MG63 (cell line): ENCODE measurements around the gene F11R. TPM values are rescaled to one million over a fixed set of nuclear protein-coding genes. Genes with fewer than 3 reads are reported as not detected.
"Not testable (repeated sequence)": the region's sequence is repeated elsewhere in the genome, so short reads cannot be mapped to it uniquely, and the experiment has no call there.

Experiments used
- DNase-seq: peaks from one replicate; pipeline ENCODE4 v3.0.0-alpha.2; 2020
- H3K27me3 ChIP-seq: fragments of 250-450 bp; sonication (Bioruptor Pico); 2 replicates; pipeline ENCODE4 v1.5.1; 2020; ENCODE audit warnings: mild to moderate bottlenecking, moderate library complexity
- H3K36me3 ChIP-seq: fragments of 250-450 bp; sonication (Bioruptor Pico); 2 replicates; pipeline ENCODE4 v1.5.1; 2020; ENCODE audit warnings: mild to moderate bottlenecking, moderate library complexity
- H3K4me3 ChIP-seq: fragments of 250-450 bp; sonication (Bioruptor Pico); 2 replicates; pipeline ENCODE4 v1.5.1; 2020; ENCODE audit warnings: mild to moderate bottlenecking, moderate library complexity
- H3K9me3 ChIP-seq: fragments of 250-450 bp; sonication (Bioruptor Pico); 2 replicates; pipeline ENCODE4 v1.5.1; 2020; ENCODE audit warnings: mild to moderate bottlenecking, moderate library complexity
- total RNA-seq: library from RNA; depleted of rRNA; stranded (reverse); fragments of >200 nt; shearing (Covaris generic); gene quantifications from 2 replicates; pipeline ENCODE4 v1.2.3, GENCODE V29; 2014; ENCODE audit warnings: low replicate concordance; rRNA removed

Gene F11R
- total RNA-seq, 1 experiment from 2014 or later, result 1.7 TPM

GRCh38 chr1:160961419-160961818 is 59.5 kb downstream of the F11R start:
- DNase-seq, result no peak
- no peaks in the 10 kb centered on the region for H3K36me3 ChIP-seq
- H3K27me3 ChIP-seq, result no peaks in the 10 kb centered on the region
- no peaks in the 10 kb centered on the region for H3K9me3 ChIP-seq
- H3K4me3 ChIP-seq, result no peak overlapping the region

- Histone ChIP-seq H3K4me3 (no peak overlapping the region), H3K27me3 (no peaks in the 10 kb centered on the region), H3K9me3 (no peaks in the 10 kb centered on the region), H3K36me3 (no peaks in the 10 kb centered on the region)
- no peak for DNase-seq
These were observed 64.0 kb downstream of the F11R start for GRCh38 chr1:160956966-160957365.

GRCh38 chr1:160954158-160955104 is 66.5 kb downstream of the F11R start, which contains the start of gene ITLN2:
Gene ITLN2, minus strand, starts transcription at chr1:160954809. Its CDS starts 68 bp downstream, at chr1:160954741.
- H3K9me3 ChIP-seq, result no peaks in the 10 kb centered on the region
- no peaks in the 10 kb centered on the region for H3K36me3 ChIP-seq
- DNase-seq, result peak; percentile 36
- H3K27me3 ChIP-seq, result no peaks in the 10 kb centered on the region
- H3K4me3 ChIP-seq, result no peak within 1 kb of the TSS

- Histone ChIP-seq H3K27me3 (no peaks in the 10 kb centered on the region), H3K9me3 (no peaks in the 10 kb centered on the region), H3K36me3 (no peaks in the 10 kb centered on the region), H3K4me3 (no peak overlapping the region)
- DNase-seq, result no peak
These were observed 67.9 kb downstream of the F11R start for GRCh38 chr1:160953030-160953429.

GRCh38 chr1:160952129-160952510 is 68.8 kb downstream of the F11R start:
- Histone ChIP-seq H3K27me3 (no peaks in the 10 kb centered on the region), H3K36me3 (no peaks in the 10 kb centered on the region), H3K9me3 (no peaks in the 10 kb centered on the region), H3K4me3 (no peak overlapping the region)
- no peak for DNase-seq

GRCh38 chr1:160951443-160952128 is 69.4 kb downstream of the F11R start:
- peak; percentile 48 for DNase-seq
- Histone ChIP-seq H3K9me3 (no peaks in the 10 kb centered on the region), H3K36me3 (no peaks in the 10 kb centered on the region), H3K4me3 (no peak overlapping the region), H3K27me3 (no peaks in the 10 kb centered on the region)

- H3K36me3 ChIP-seq, result no peaks in the 10 kb centered on the region
These were observed 70.3 kb downstream of the F11R start for GRCh38 chr1:160950657-160951056.

GRCh38 chr1:160949881-160950280 is 71.1 kb downstream of the F11R start:
- no peak for DNase-seq
- no peaks in the 10 kb centered on the region for H3K9me3 ChIP-seq
- no peaks in the 10 kb centered on the region for H3K36me3 ChIP-seq
- H3K27me3 ChIP-seq, result no peaks in the 10 kb centered on the region
- H3K4me3 ChIP-seq, result no peak overlapping the region

More at GRCh38 chr1:160950657-160951056, 70.3 kb downstream of the F11R start:
- no peak overlapping the region for H3K4me3 ChIP-seq
- no peaks in the 10 kb centered on the region for H3K27me3 ChIP-seq
- no peaks in the 10 kb centered on the region for H3K9me3 ChIP-seq
- no peak for DNase-seq

GRCh38 chr1:160949216-160949880 is 71.6 kb downstream of the F11R start:
- H3K36me3 ChIP-seq, H3K27me3 ChIP-seq, H3K4me3 ChIP-seq, H3K9me3 ChIP-seq: not testable (repeated sequence)
- DNase-seq, result peak; percentile 31

- not testable (repeated sequence) for H3K4me3 ChIP-seq, DNase-seq, H3K9me3 ChIP-seq, H3K36me3 ChIP-seq, H3K27me3 ChIP-seq
These were observed 73.7 kb downstream of the F11R start for GRCh38 chr1:160947174-160947759.

GRCh38 chr1:160945881-160946280 is 75.1 kb downstream of the F11R start:
- H3K36me3 ChIP-seq, H3K4me3 ChIP-seq: not testable (repeated sequence)

More at GRCh38 chr1:160945881-160946280, 75.1 kb downstream of the F11R start:
- not testable (repeated sequence) for H3K9me3 ChIP-seq, H3K27me3 ChIP-seq
- peak; percentile 77 for DNase-seq

Other genes starting within 250 kb of the F11R start
- not detected in 2 replicates for gene LY9, start 225.0 kb downstream of the F11R start, total RNA-seq
- not detected in 2 replicates for gene CD244, start 158.3 kb downstream of the F11R start, total RNA-seq
- not detected in 2 replicates for gene ITLN1, start 136.0 kb downstream of the F11R start, total RNA-seq
- not detected in 2 replicates for gene ITLN2, start 66.3 kb downstream of the F11R start, total RNA-seq
- not detected in 2 replicates for gene TSTD1, start 17.8 kb upstream of the F11R start, total RNA-seq
- 102 and 103 TPM in 2 replicates for gene USF1, start 24.8 kb upstream of the F11R start, total RNA-seq
- gene ARHGAP30, start 48.7 kb upstream of the F11R start, total RNA-seq, result not detected in 2 replicates
- not detected in 2 replicates for gene NECTIN4, start 68.4 kb upstream of the F11R start, total RNA-seq
- gene KLHDC9, start 77.2 kb upstream of the F11R start, total RNA-seq, result not detected in 2 replicates
- gene PFDN2, start 96.9 kb upstream of the F11R start, total RNA-seq, result 32.6 and 36.1 TPM in 2 replicates
- 8.9 and 14.1 TPM in 2 replicates for gene NIT1, start 97.0 kb upstream of the F11R start, total RNA-seq
- gene DEDD, start 111.5 kb upstream of the F11R start, total RNA-seq, result 33.2 and 39.8 TPM in 2 replicates
- 118 and 178 TPM in 2 replicates for gene UFC1, start 132.8 kb upstream of the F11R start, total RNA-seq
- 3.5 and 4.2 TPM in 2 replicates for gene USP21, start 138.3 kb upstream of the F11R start, total RNA-seq
- 7.9 and 40.3 TPM in 2 replicates for gene PPOX, start 145.3 kb upstream of the F11R start, total RNA-seq
- gene B4GALT3, start 156.4 kb upstream of the F11R start, total RNA-seq, result 20.5 and 25.7 TPM in 2 replicates
- gene ADAMTS4, start 177.9 kb upstream of the F11R start, total RNA-seq, result 3.6 and 5.2 TPM in 2 replicates
- gene NDUFS2, start 181.2 kb upstream of the F11R start, total RNA-seq, result 129 and 194 TPM in 2 replicates
- 5.3 TPM in 1 of 2 replicates, not detected in the other for gene FCER1G, start 194.1 kb upstream of the F11R start, total RNA-seq
- not detected in 2 replicates for gene APOA2, start 202.5 kb upstream of the F11R start, total RNA-seq
- 24.0 and 39.6 TPM in 2 replicates for gene TOMM40L, start 204.9 kb upstream of the F11R start, total RNA-seq
- not detected in 2 replicates for gene NR1I3, start 217.1 kb upstream of the F11R start, total RNA-seq
- not detected in 2 replicates for gene PCP4L1, start 237.6 kb upstream of the F11R start, total RNA-seq